GM12878 (cell line): ENCODE results near the gene ASIC5. TPM values are rescaled to one million over a fixed set of nuclear protein-coding genes. Genes with fewer than 3 reads are reported as not detected.

Experiments
- CBFB ChIP-seq: IDR thresholded peaks from 2 replicates; pipeline ENCODE4 v1.6.1; 2016; ENCODE audit warnings: antibody characterized with exemption, low read depth
- NRF1 ChIP-seq: conservative IDR thresholded peaks from 2 replicates; pipeline ENCODE4 v1.6.1; 2011; ENCODE audit warnings: mild to moderate bottlenecking, low read depth, low read length, improper control_type of control experiment
- TARDBP ChIP-seq: IDR thresholded peaks from 2 replicates; pipeline ENCODE4 v1.6.1; 2016; ENCODE audit warnings: borderline replicate concordance
- ZNF384 ChIP-seq: IDR thresholded peaks from 2 replicates; pipeline ENCODE4 v1.6.1; 2012; ENCODE audit warnings: low read depth, mild to moderate bottlenecking, low read length, improper control_type of control experiment, borderline replicate concordance
- polyA plus RNA-seq, 11 experiments: library from polyadenylated mRNA; depleted of rRNA in 4 of 11; unstranded in 6 of 11; stranded (reverse) in 5 of 11; fragments of >200 nt; fragmentation: Nextera tagmentation in 4 of 11; fragmentation: Illumina TruSeq in 1 of 11; extraction: Ambion mirVana in 4 of 11; extraction: Trizol in 1 of 11; gene quantifications; 1 replicate in 1 of 11; 2 replicates in 10 of 11; pipeline versions ENCODE4 v1.2.1 to v1.2.3, GENCODE V29; 2011 to 2016; ENCODE audit warnings: inconsistent platforms in 2 of 11, missing spikeins in 2 of 11, low read depth in 1 of 11
- total RNA-seq, 4 experiments: library from RNA; depleted of rRNA in 3 of 4; stranded (reverse); fragments of >200 nt in 3 of 4; fragmentation: Illumina TruSeq in 1 of 4; extraction: Trizol in 1 of 4; gene quantifications; 2 replicates each; pipeline versions ENCODE4 v1.2.1 to v1.2.3, GENCODE V29; 2013 to 2021
- TF ChIP-seq, protein P1 (sequence below): IDR thresholded peaks from 2 replicates; pipeline ENCODE4 v1.6.1; 2012; ENCODE audit warnings: improper control_type of control experiment, low read depth, low read length; ENCODE audit not compliant: insufficient replicate concordance
- TF ChIP-seq, protein P2 (sequence below): fragments of 450-650 bp; conservative IDR thresholded peaks from 2 replicates; pipeline ENCODE4 v1.6.1; 2017; ENCODE audit warnings: mild to moderate bottlenecking, moderate library complexity

The ASIC5 gene
- total and polyA plus RNA-seq, 10 of the 15 experiments (the other 5 are each of a cell fraction or from before 2014, with no cell fraction given), result not detected

DNA sequence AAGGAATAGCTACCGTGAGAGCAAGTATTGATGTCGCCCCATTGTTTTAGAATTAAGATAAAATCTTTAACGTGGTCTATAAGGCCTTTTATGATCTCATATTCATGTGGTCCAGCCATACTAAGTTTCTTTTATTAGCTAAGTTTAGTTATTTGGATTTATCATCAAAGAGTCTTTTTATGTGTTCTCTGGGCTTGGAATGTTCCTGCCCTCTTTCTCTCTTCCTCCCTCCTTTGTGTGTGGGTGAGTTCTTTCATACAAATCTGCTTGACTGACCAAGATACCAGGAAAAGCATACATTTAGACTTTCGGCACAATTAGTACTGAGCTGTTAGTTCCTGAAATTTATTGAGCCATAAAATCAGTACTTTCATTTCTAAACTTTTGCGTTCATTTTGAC, 48.7 kb upstream of the ASIC5 start (continued):
- TF ChIP-seq, protein P1, sequence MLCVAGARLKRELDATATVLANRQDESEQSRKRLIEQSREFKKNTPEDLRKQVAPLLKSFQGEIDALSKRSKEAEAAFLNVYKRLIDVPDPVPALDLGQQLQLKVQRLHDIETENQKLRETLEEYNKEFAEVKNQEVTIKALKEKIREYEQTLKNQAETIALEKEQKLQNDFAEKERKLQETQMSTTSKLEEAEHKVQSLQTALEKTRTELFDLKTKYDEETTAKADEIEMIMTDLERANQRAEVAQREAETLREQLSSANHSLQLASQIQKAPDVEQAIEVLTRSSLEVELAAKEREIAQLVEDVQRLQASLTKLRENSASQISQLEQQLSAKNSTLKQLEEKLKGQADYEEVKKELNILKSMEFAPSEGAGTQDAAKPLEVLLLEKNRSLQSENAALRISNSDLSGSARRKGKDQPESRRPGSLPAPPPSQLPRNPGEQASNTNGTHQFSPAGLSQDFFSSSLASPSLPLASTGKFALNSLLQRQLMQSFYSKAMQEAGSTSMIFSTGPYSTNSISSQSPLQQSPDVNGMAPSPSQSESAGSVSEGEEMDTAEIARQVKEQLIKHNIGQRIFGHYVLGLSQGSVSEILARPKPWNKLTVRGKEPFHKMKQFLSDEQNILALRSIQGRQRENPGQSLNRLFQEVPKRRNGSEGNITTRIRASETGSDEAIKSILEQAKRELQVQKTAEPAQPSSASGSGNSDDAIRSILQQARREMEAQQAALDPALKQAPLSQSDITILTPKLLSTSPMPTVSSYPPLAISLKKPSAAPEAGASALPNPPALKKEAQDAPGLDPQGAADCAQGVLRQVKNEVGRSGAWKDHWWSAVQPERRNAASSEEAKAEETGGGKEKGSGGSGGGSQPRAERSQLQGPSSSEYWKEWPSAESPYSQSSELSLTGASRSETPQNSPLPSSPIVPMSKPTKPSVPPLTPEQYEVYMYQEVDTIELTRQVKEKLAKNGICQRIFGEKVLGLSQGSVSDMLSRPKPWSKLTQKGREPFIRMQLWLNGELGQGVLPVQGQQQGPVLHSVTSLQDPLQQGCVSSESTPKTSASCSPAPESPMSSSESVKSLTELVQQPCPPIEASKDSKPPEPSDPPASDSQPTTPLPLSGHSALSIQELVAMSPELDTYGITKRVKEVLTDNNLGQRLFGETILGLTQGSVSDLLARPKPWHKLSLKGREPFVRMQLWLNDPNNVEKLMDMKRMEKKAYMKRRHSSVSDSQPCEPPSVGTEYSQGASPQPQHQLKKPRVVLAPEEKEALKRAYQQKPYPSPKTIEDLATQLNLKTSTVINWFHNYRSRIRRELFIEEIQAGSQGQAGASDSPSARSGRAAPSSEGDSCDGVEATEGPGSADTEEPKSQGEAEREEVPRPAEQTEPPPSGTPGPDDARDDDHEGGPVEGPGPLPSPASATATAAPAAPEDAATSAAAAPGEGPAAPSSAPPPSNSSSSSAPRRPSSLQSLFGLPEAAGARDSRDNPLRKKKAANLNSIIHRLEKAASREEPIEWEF, result no peak
- TF ChIP-seq, protein P2, sequence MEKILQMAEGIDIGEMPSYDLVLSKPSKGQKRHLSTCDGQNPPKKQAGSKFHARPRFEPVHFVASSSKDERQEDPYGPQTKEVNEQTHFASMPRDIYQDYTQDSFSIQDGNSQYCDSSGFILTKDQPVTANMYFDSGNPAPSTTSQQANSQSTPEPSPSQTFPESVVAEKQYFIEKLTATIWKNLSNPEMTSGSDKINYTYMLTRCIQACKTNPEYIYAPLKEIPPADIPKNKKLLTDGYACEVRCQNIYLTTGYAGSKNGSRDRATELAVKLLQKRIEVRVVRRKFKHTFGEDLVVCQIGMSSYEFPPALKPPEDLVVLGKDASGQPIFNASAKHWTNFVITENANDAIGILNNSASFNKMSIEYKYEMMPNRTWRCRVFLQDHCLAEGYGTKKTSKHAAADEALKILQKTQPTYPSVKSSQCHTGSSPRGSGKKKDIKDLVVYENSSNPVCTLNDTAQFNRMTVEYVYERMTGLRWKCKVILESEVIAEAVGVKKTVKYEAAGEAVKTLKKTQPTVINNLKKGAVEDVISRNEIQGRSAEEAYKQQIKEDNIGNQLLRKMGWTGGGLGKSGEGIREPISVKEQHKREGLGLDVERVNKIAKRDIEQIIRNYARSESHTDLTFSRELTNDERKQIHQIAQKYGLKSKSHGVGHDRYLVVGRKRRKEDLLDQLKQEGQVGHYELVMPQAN, result no peak
- TF ChIP-seq NRF1 (no peak), ZNF384 (no peak), TARDBP (no peak), CBFB (no peak)
- TF ChIP-seq, all 136 proteins: peak for 0
